IMR-90 (cell line): ENCODE results near the gene ENO2. TPM values are rescaled to one million over a fixed set of nuclear protein-coding genes. Genes with fewer than 3 reads are reported as not detected.
A peak's percentile ranks its signal among the peaks of the same experiment; 100 is the strongest.

Experiments used
- ATAC-seq: fragments of 200-7000 bp; cut with Tn5 transposase; 2 replicates; pipeline ENCODE4 v1.9.1; 2020; ENCODE audit warnings: low read depth, mild to moderate bottlenecking, moderate library complexity
- BruUV-seq: library from RNA; stranded (reverse); fragments of 400-500 nt; replicated peaks from 2 replicates; lab custom pipeline; 2021; lab: Mats Ljungman, UMichigan
- CTCF ChIA-PET: fragments of 300-600 bp; formaldehyde crosslinking; extraction: SDS; loops from one replicate; lab custom pipeline; 2021; ENCODE audit warnings: antibody characterized with exemption; lab: Yijun Ruan, JAX
- POLR2A ChIA-PET: fragments of 300-600 bp; sonication (Branson Sonifier 250); formaldehyde crosslinking; loops from one replicate; lab custom pipeline; 2022; ENCODE audit warnings: antibody characterized with exemption; ENCODE audit not compliant: unreplicated experiment; lab: Charles Lee
- DNase-seq: peaks from one replicate; pipeline ENCODE4 v3.0.0; 2013
- H2AFZ ChIP-seq: replicated peaks from 2 replicates; pipeline ENCODE3; 2013; ENCODE audit warnings: low read length, mild to moderate bottlenecking; ENCODE audit not compliant: poor library complexity
- H2AK5ac ChIP-seq: 2 replicates; pipeline ENCODE4 v1.6.1; 2013; ENCODE audit warnings: low read depth, low read length, inconsistent platforms
- H2AK9ac ChIP-seq: replicated peaks from 2 replicates; pipeline ENCODE3; 2013; ENCODE audit warnings: mild to moderate bottlenecking, low read depth, low read length, moderate library complexity; ENCODE audit not compliant: poor library complexity
- H2BK120ac ChIP-seq: 2 replicates; pipeline ENCODE4 v1.6.1; 2013; ENCODE audit warnings: low read depth, low read length, inconsistent platforms
- H2BK15ac ChIP-seq: 3 replicates; pipeline ENCODE4 v1.6.1; 2013; ENCODE audit warnings: low read depth, low read length, inconsistent platforms
- H2BK20ac ChIP-seq: 2 replicates; pipeline ENCODE4 v1.6.1; 2013; ENCODE audit warnings: low read depth, mild to moderate bottlenecking, inconsistent platforms, low read length, moderate library complexity
- H2BK5ac ChIP-seq: 2 replicates; pipeline ENCODE4 v1.6.1; 2013; ENCODE audit warnings: mild to moderate bottlenecking, low read depth, low read length, inconsistent platforms; ENCODE audit not compliant: poor library complexity, severe bottlenecking
- H3K14ac ChIP-seq: replicated peaks from 2 replicates; pipeline ENCODE4 v1.6.1; 2013; ENCODE audit warnings: low read depth, low read length, inconsistent platforms
- H3K18ac ChIP-seq: 2 replicates; pipeline ENCODE4 v1.6.1; 2013; ENCODE audit warnings: low read depth, low read length, control low read depth
- H3K23ac ChIP-seq: 2 replicates; pipeline ENCODE4 v1.6.1; 2013; ENCODE audit warnings: low read depth, low read length, inconsistent platforms
- H3K27ac ChIP-seq: 2 replicates; pipeline ENCODE4 v1.5.1; 2013; ENCODE audit warnings: mild to moderate bottlenecking, control low read depth, low read length; ENCODE audit not compliant: insufficient read depth
- H3K27me3 ChIP-seq: 2 replicates; pipeline ENCODE4 v1.6.1; 2013; ENCODE audit warnings: low read length; ENCODE audit not compliant: control insufficient read depth, insufficient read depth
- H3K36me3 ChIP-seq: 2 replicates; pipeline ENCODE4 v1.6.1; 2013; ENCODE audit warnings: low read length, mixed read lengths; ENCODE audit not compliant: control insufficient read depth, insufficient read depth
- H3K4ac ChIP-seq: 2 replicates; pipeline ENCODE4 v1.6.1; 2013; ENCODE audit warnings: low read depth, low read length, inconsistent platforms
- H3K4me1 ChIP-seq: 2 replicates; pipeline ENCODE4 v1.6.1; 2013; ENCODE audit warnings: low read length, mixed read lengths; ENCODE audit not compliant: control insufficient read depth, insufficient read depth
- H3K4me2 ChIP-seq: 2 replicates; pipeline ENCODE4 v1.6.1; 2013; ENCODE audit warnings: low read depth, mild to moderate bottlenecking, control low read depth, low read length, moderate library complexity
- H3K4me3 ChIP-seq: 2 replicates; pipeline ENCODE4 v1.5.1; 2013; ENCODE audit warnings: low read depth, mild to moderate bottlenecking, control low read depth, low read length, moderate library complexity; ENCODE audit not compliant: insufficient read depth
- H3K56ac ChIP-seq: 2 replicates; pipeline ENCODE4 v1.6.1; 2013; ENCODE audit warnings: low read length, inconsistent platforms; ENCODE audit not compliant: insufficient read depth; ENCODE audit errors: extremely low read depth
- H3K79me1 ChIP-seq, 2 experiments: 2 replicates each; pipeline ENCODE4 v1.6.1; 2013; ENCODE audit warnings: low read length in 2 of 2, inconsistent platforms in 1 of 2, low read depth in 1 of 2
- H3K9ac ChIP-seq: 2 replicates; pipeline ENCODE4 v1.6.1; 2013; ENCODE audit warnings: low read depth, low read length, control low read depth
- H3K9me1 ChIP-seq: 2 replicates; pipeline ENCODE4 v1.6.1; 2013; ENCODE audit warnings: low read length, inconsistent platforms; ENCODE audit not compliant: insufficient read depth
- H3K9me3 ChIP-seq: 2 replicates; pipeline ENCODE4 v1.6.1; 2013; ENCODE audit warnings: low read length; ENCODE audit not compliant: control insufficient read depth, insufficient read depth
- H4K20me1 ChIP-seq: 2 replicates; pipeline ENCODE4 v1.6.1; 2013; ENCODE audit warnings: low read length, inconsistent platforms; ENCODE audit not compliant: insufficient read depth
- H4K5ac ChIP-seq: 2 replicates; pipeline ENCODE4 v1.6.1; 2013; ENCODE audit warnings: mild to moderate bottlenecking, low read depth, low read length, control low read depth
- H4K8ac ChIP-seq, 2 experiments: 2 replicates each; pipeline ENCODE4 v1.6.1; 2013; ENCODE audit warnings: low read depth in 2 of 2, low read length in 2 of 2, control low read depth in 1 of 2, inconsistent platforms in 1 of 2
- H4K91ac ChIP-seq: 2 replicates; pipeline ENCODE4 v1.6.1; 2013; ENCODE audit warnings: low read depth, low read length, inconsistent platforms; ENCODE audit not compliant: insufficient read depth
- BHLHE40 ChIP-seq: fragments of 150-350 bp; IDR thresholded peaks from 2 replicates; pipeline ENCODE4 v1.6.1; 2016; ENCODE audit warnings: mild to moderate bottlenecking, low read depth, low read length
- CEBPB ChIP-seq: IDR thresholded peaks from 2 replicates; pipeline ENCODE4 v1.6.1; 2012; ENCODE audit warnings: low read depth, low read length, improper control_type of control experiment
- CHD1 ChIP-seq: IDR thresholded peaks from 2 replicates; pipeline ENCODE4 v1.6.1; 2012; ENCODE audit warnings: low read depth, low read length, improper control_type of control experiment
- MAZ ChIP-seq: IDR thresholded peaks from 2 replicates; pipeline ENCODE4 v1.6.1; 2012; ENCODE audit warnings: low read depth, mild to moderate bottlenecking, low read length, improper control_type of control experiment, moderate library complexity, borderline replicate concordance
- MXI1 ChIP-seq: IDR thresholded peaks from 2 replicates; pipeline ENCODE4 v1.6.1; 2012; ENCODE audit warnings: low read depth, mild to moderate bottlenecking, low read length, moderate library complexity, borderline replicate concordance
- NFE2L2 ChIP-seq: fragments of 150-350 bp; IDR thresholded peaks from 2 replicates; pipeline ENCODE4 v1.6.1; 2016; ENCODE audit warnings: low read depth, mild to moderate bottlenecking, low read length
- RAD21 ChIP-seq: IDR thresholded peaks from 2 replicates; pipeline ENCODE4 v1.6.1; 2012; ENCODE audit warnings: low read length, improper control_type of control experiment
- RFX5 ChIP-seq: IDR thresholded peaks from 2 replicates; pipeline ENCODE4 v1.8.0; 2012; ENCODE audit warnings: low read depth, mild to moderate bottlenecking, low read length, moderate library complexity
- SMC3 ChIP-seq: fragments of 150-350 bp; IDR thresholded peaks from 2 replicates; pipeline ENCODE4 v1.6.1; 2016; ENCODE audit warnings: low read depth, mild to moderate bottlenecking, antibody characterized with exemption, low read length, moderate library complexity
- WGBS, 2 experiments: methylation state at CpG; one replicate each; pipeline versions ENCODE4 v1.1.5 to v1.1.7; 2013; ENCODE audit warnings: missing lambda C conversion rate in 2 of 2; ENCODE audit not compliant: insufficient read length in 1 of 2; ENCODE audit errors: extremely low coverage in 2 of 2; 5-methylcytosine and 5-hydroxymethylcytosine counted together
- dilution Hi-C: fragments of 300-500 bp; cut with HindIII; formaldehyde crosslinking; loops from one replicate; pipeline ENCODE4 v1.14.3; 2018; ENCODE audit warnings: low sequenced_read_pairs; ENCODE audit not compliant: unreplicated experiment
- in situ Hi-C: fragments of 300-500 bp; cut with MboI; formaldehyde crosslinking; loops from 3 replicates; pipeline ENCODE4 v1.14.3; 2019; ENCODE audit warnings: low sequenced_read_pairs, inconsistent platforms, mixed read lengths
- intact Hi-C: fragments of 100-400 bp; cut with micrococcal nuclease; formaldehyde crosslinking; loops from 2 replicates; pipeline ENCODE4 v1.10.0; 2022
- polyA plus RNA-seq, 3 experiments: library from polyadenylated mRNA; depleted of rRNA; stranded (reverse); fragments of >200 nt; gene quantifications; 2 replicates each; pipeline ENCODE4 v1.2.3, GENCODE V29; 2012; ENCODE audit warnings: low replicate concordance in 1 of 3
- total RNA-seq: library from RNA; depleted of rRNA; stranded (reverse); fragments of >200 nt; gene quantifications from 2 replicates; pipeline ENCODE4 v1.2.3, GENCODE V29; 2012
- TF ChIP-seq, protein P1 (sequence below): fragments of 150-350 bp; IDR thresholded peaks from 2 replicates; pipeline ENCODE4 v1.6.1; 2016; ENCODE audit warnings: low read depth, mild to moderate bottlenecking, low read length, moderate library complexity, borderline replicate concordance
- TF ChIP-seq, protein P2 (sequence below): conservative IDR thresholded peaks from 2 replicates; pipeline ENCODE4 v1.5.1; 2012; ENCODE audit warnings: mild to moderate bottlenecking, low read depth, low read length, improper control_type of control experiment

The ENO2 gene
- total and polyA plus RNA-seq, 2 of the 4 experiments (the other 2 are of a cell fraction), result 28.3 to 92.8 TPM

DNA sequence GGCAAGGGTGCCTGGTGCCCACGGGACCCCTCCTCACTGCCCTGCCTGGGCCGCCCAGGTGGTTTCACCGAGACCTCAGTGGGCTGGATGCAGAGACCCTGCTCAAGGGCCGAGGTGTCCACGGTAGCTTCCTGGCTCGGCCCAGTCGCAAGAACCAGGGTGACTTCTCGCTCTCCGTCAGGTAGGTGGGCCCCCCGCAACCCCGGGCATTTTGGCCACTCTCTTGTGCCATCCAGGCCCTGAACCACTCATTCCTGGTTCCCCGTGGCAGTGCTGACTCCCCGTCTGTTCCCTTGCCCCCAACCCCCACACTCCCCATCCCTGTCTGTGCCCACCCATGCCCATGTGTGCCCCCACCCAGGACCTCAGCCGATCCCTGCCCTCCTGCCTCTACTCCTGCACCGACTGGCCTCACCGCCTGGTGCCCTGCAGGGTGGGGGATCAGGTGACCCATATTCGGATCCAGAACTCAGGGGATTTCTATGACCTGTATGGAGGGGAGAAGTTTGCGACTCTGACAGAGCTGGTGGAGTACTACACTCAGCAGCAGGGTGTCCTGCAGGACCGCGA is 37.3 kb downstream of the ENO2 start:
- 0 out of 2 replicates have a peak, but pooled peaks cover 2% of the 10 kb centered on the region for H3K4me1 ChIP-seq
- no peaks in the 10 kb centered on the region for H3K79me1 ChIP-seq
- no TSS peak for BruUV-seq
- no peak overlapping the region for H3K4me2 ChIP-seq
- H4K20me1 ChIP-seq, result no peaks in the 10 kb centered on the region
- H4K5ac ChIP-seq, result no peak overlapping the region
- intact Hi-C loops, result no loop called here
- no peak overlapping the region for H3K18ac ChIP-seq
- no peak overlapping the region for H2BK15ac ChIP-seq
- ChIA-PET CTCF (interaction anchor here (1.4 kb wide), 1 partner anchor 10 kb away, joined by 4 read pairs; no protein-coding TSS in a partner anchor), POLR2A (no interaction called here)
- no peak overlapping the region for H4K8ac ChIP-seq
- TF ChIP-seq, protein P1, sequence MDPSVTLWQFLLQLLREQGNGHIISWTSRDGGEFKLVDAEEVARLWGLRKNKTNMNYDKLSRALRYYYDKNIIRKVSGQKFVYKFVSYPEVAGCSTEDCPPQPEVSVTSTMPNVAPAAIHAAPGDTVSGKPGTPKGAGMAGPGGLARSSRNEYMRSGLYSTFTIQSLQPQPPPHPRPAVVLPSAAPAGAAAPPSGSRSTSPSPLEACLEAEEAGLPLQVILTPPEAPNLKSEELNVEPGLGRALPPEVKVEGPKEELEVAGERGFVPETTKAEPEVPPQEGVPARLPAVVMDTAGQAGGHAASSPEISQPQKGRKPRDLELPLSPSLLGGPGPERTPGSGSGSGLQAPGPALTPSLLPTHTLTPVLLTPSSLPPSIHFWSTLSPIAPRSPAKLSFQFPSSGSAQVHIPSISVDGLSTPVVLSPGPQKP, result no peak
- no peak for TF ChIP-seq MXI1
- no peak for TF ChIP-seq SMC3
- no peak for TF ChIP-seq CEBPB
- TF ChIP-seq RAD21, result no peak
- TF ChIP-seq NFE2L2, result no peak
- no peak for TF ChIP-seq BHLHE40
- TF ChIP-seq, protein P2, sequence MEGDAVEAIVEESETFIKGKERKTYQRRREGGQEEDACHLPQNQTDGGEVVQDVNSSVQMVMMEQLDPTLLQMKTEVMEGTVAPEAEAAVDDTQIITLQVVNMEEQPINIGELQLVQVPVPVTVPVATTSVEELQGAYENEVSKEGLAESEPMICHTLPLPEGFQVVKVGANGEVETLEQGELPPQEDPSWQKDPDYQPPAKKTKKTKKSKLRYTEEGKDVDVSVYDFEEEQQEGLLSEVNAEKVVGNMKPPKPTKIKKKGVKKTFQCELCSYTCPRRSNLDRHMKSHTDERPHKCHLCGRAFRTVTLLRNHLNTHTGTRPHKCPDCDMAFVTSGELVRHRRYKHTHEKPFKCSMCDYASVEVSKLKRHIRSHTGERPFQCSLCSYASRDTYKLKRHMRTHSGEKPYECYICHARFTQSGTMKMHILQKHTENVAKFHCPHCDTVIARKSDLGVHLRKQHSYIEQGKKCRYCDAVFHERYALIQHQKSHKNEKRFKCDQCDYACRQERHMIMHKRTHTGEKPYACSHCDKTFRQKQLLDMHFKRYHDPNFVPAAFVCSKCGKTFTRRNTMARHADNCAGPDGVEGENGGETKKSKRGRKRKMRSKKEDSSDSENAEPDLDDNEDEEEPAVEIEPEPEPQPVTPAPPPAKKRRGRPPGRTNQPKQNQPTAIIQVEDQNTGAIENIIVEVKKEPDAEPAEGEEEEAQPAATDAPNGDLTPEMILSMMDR, result no peak
- no peak for TF ChIP-seq RFX5
- TF ChIP-seq CHD1, result no peak
- TF ChIP-seq MAZ, result no peak
- no peak overlapping the region for H2BK20ac ChIP-seq
- H2AK5ac ChIP-seq, result no peak overlapping the region
- H2AK9ac ChIP-seq, result peak overlapping the region; percentile 55
- WGBS, 2 experiments, result 98% methylated on average over 9 of the region's 20 CpGs; no CpG with 5 or more reads in 1 of the 2 experiments
- H2BK5ac ChIP-seq, result no peak overlapping the region
- in situ Hi-C loops, result no loop called here
- ATAC-seq (no peak), DNase-seq (no peak)
- H2AFZ ChIP-seq, result no peak overlapping the region
- dilution Hi-C loops, result no loop called here
- no peaks in the 10 kb centered on the region for H3K9me1 ChIP-seq
- H3K27ac ChIP-seq, result no peak overlapping the region
- H3K23ac ChIP-seq, result no peak overlapping the region
- no peak overlapping the region for H3K4me3 ChIP-seq
- H3K9me3 ChIP-seq, result no peaks in the 10 kb centered on the region
- no peak overlapping the region for H3K56ac ChIP-seq
- H2BK120ac ChIP-seq, result no peak overlapping the region
- no peak overlapping the region for H4K91ac ChIP-seq
- no peak overlapping the region for H3K4ac ChIP-seq
- H3K27me3 ChIP-seq, result no peaks in the 10 kb centered on the region
- no peak overlapping the region for H3K9ac ChIP-seq
- no peak overlapping the region for H3K14ac ChIP-seq
- H3K36me3 ChIP-seq, result no peaks in the 10 kb centered on the region
